Endothelial cell (in vitro differentiated cells): ENCODE results near the gene RAB6B. TPM values are rescaled to one million over a fixed set of nuclear protein-coding genes. Genes with fewer than 3 reads are reported as not detected.

Source experiments
- DNase-seq: peaks from one replicate; pipeline ENCODE4 v3.0.0; 2021; ENCODE audit warnings: low spot score
- H3K27ac Mint-ChIP-seq: one replicate; pipeline ENCODE4 v1.8.0; 2021; ENCODE audit warnings: mixed read lengths, inconsistent platforms; ENCODE audit not compliant: unreplicated experiment
- H3K27me3 Mint-ChIP-seq: one replicate; pipeline ENCODE4 v1.8.0; 2021; ENCODE audit warnings: mild to moderate bottlenecking, moderate library complexity, mixed read lengths, inconsistent platforms; ENCODE audit not compliant: unreplicated experiment
- H3K36me3 Mint-ChIP-seq: one replicate; pipeline ENCODE4 v1.8.0; 2021; ENCODE audit warnings: mild to moderate bottlenecking, low read depth, mixed read lengths, inconsistent platforms; ENCODE audit not compliant: unreplicated experiment
- H3K4me1 Mint-ChIP-seq: one replicate; pipeline ENCODE4 v1.8.0; 2021; ENCODE audit warnings: mild to moderate bottlenecking, mixed read lengths, inconsistent platforms; ENCODE audit not compliant: unreplicated experiment
- H3K4me3 Mint-ChIP-seq: one replicate; pipeline ENCODE4 v1.8.0; 2021; ENCODE audit warnings: mild to moderate bottlenecking, mixed read lengths, inconsistent platforms; ENCODE audit not compliant: unreplicated experiment
- H3K9me3 Mint-ChIP-seq: one replicate; pipeline ENCODE4 v1.8.0; 2021; ENCODE audit warnings: mixed read lengths, inconsistent platforms; ENCODE audit not compliant: unreplicated experiment
- total RNA-seq: library from RNA; stranded (reverse); fragmentation: NEBNext Ultra II Directional; extraction: Animal tissue kit (Norgen Biotek cat#: 25700); gene quantifications from one replicate; pipeline ENCODE4 v1.2.1, GENCODE V29; 2021; ENCODE audit not compliant: unreplicated experiment
- TF ChIP-seq, protein P1 (sequence below): fragments of 200-600 bp; sonication (generic); IDR thresholded peaks from one replicate; pipeline ENCODE4 v1.5.0; 2021; ENCODE audit warnings: antibody characterized with exemption; ENCODE audit not compliant: unreplicated experiment

RAB6B gene
- total RNA-seq, 1 donor from 2014 or later = 3.9 TPM

DNA sequence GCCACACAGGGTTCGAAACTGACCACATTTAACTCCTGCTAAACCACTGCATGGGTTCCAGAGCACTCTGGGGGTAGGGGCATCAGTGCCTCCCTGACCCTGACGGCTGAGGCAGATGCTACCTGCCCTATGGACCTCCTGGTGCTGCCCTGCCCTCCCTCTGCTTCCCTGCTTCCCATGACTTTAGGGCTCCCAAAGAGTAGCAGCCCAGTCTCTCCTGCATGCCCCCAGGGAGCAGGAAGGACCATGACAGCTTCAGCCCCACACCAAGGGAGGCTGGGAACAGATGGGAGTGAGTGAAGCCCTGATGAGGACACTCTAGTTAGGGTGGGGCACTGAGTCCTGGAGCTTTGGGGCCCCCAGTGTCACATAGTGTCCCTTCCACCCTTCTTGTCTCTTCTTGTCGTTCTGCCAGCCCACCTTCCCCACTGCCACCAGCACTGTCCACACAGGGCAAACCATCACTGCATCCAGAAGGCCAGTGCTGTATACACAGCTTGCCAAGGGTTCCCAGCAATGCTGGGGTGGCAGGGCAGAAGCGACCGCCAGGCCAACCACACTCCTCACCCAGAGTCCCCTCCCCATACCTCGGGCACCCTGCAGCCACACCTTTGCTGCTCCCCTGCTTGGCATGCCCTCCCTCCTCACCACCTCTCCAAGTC, 59.1 kb downstream of the RAB6B start:
- Mint-ChIP-seq H3K4me3 (no peak overlapping the region), H3K27ac (no peak overlapping the region), H3K27me3 (peaks cover 7% of the 10 kb centered on the region), H3K9me3 (no peaks in the 10 kb centered on the region), H3K4me1 (no peaks in the 10 kb centered on the region), H3K36me3 (no peaks in the 10 kb centered on the region)
- TF ChIP-seq, protein P1, sequence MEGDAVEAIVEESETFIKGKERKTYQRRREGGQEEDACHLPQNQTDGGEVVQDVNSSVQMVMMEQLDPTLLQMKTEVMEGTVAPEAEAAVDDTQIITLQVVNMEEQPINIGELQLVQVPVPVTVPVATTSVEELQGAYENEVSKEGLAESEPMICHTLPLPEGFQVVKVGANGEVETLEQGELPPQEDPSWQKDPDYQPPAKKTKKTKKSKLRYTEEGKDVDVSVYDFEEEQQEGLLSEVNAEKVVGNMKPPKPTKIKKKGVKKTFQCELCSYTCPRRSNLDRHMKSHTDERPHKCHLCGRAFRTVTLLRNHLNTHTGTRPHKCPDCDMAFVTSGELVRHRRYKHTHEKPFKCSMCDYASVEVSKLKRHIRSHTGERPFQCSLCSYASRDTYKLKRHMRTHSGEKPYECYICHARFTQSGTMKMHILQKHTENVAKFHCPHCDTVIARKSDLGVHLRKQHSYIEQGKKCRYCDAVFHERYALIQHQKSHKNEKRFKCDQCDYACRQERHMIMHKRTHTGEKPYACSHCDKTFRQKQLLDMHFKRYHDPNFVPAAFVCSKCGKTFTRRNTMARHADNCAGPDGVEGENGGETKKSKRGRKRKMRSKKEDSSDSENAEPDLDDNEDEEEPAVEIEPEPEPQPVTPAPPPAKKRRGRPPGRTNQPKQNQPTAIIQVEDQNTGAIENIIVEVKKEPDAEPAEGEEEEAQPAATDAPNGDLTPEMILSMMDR = no peak
- no peak for DNase-seq

DNA sequence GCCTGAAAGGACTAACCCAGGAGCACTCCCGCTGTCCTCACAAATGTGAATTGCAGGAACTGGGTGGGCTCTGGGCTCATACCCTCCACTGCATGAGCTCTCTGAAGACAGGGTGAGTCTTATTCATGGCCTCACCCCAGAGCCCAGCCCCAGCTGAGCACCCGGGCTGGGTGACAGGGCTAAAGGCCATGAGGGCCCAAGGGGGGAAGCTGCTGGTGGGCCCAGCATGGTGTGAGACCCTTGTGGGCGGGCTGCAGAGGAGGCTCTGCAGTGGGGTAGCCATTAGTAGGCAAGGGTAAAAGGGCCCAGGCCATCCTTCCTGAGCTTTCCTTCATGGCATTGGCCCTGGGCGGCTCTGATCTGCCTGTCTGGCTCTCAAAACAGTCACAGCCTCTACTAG, 59.7 kb downstream of the RAB6B start:
- no peaks in the 10 kb centered on the region for H3K9me3 Mint-ChIP-seq
- DNase-seq = no peak
- no peak overlapping the region for H3K27ac Mint-ChIP-seq
- peaks cover 10% of the 10 kb centered on the region for H3K27me3 Mint-ChIP-seq
- H3K4me3 Mint-ChIP-seq = no peak overlapping the region
- TF ChIP-seq, protein P1 = no peak
- no peaks in the 10 kb centered on the region for H3K4me1 Mint-ChIP-seq
- no peaks in the 10 kb centered on the region for H3K36me3 Mint-ChIP-seq

DNA sequence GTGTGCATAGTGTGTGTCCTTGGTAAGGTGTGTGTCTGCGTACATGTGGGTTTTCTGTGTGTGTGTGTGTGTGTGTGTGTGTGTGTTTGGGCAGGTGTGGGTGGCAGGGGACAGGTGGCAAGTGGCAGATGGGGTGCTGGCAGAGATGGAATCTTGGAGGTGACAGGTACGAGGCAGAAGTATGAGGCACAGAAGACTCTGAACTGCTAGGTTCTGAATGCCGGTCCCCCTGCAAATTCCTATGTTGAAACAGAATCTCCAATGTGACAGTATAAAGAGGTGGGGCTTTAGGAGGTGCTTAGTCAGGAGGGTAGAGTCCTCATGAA, 60.3 kb downstream of the RAB6B start:
- DNase-seq = no peak
- Mint-ChIP-seq H3K4me3 (no peak overlapping the region), H3K9me3 (no peaks in the 10 kb centered on the region), H3K36me3 (no peaks in the 10 kb centered on the region), H3K27me3 (peaks cover 12% of the 10 kb centered on the region), H3K27ac (no peak overlapping the region), H3K4me1 (no peaks in the 10 kb centered on the region)
- TF ChIP-seq, protein P1 = no peak

DNA sequence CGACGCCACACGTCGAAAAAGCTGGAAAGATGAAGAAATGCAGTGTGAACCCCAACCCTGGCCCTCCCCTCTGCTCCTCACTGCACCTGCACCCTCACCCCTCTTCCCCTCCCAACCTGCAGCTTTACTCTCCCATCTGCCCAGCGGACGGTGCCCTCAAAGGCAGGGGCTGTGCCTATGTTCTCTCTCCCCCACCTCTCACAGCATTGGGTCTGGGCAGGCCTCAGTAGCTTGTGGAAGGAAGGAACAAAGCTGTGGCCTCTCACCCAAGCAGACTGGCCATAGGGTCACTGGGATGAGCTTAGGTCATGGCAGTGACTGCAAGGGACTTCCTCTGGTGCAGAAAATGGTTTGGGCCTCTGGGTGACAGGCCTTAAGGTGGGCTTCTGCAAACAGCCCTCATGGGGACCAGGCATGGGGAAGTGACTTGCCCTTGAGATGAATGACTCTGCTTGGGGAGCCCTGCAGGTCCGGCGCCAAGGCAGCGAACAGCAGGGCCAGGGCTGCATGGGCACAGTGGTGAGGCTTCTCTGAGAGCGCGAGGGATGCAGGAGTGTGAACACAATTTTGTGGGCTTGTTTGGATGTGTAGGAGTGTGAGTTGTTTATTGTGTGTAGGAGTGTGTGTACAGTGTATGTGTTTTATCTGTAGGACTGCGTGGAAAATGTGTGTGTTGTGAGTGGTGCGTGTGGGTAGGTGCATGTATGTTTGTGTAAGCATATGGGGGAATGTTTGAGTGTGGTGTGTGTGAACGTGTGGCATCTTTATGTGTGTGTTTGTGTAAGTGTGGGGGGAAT, 60.9 kb downstream of the RAB6B start:
- H3K27me3 Mint-ChIP-seq = peaks cover 13% of the 10 kb centered on the region
- TF ChIP-seq, protein P1 = no peak
- no peaks in the 10 kb centered on the region for H3K9me3 Mint-ChIP-seq
- H3K27ac Mint-ChIP-seq = no peak overlapping the region
- DNase-seq = no peak
- H3K4me1 Mint-ChIP-seq = no peaks in the 10 kb centered on the region
- H3K36me3 Mint-ChIP-seq = no peaks in the 10 kb centered on the region
- H3K4me3 Mint-ChIP-seq = no peak overlapping the region
